Measurements from ENCODE around the gene ST6GAL1.

- no peak for TF ChIP-seq POLR2A (IDR thresholded peaks at IDR 0.05)
- TF ChIP-seq CTCF (IDR thresholded peaks at IDR 0.05) = no peak
- no peak for TF ChIP-seq EP300 (IDR thresholded peaks at IDR 0.05)
These were observed 76.7 kb downstream of the ST6GAL1 start for GRCh38 chr3:187006864-187007630.

Measured in stomach (tissue), 4 donors.